IMR-90 (cell line): Measurements from ENCODE around the gene ARFGAP3. TPM values are rescaled to one million over a fixed set of nuclear protein-coding genes. Genes with fewer than 3 reads are reported as not detected.
A peak's percentile ranks its signal among the peaks of the same experiment; 100 is the strongest.

Experiments
- ATAC-seq: fragments of 200-7000 bp; cut with Tn5 transposase; 2 replicates; pipeline ENCODE4 v1.9.1; 2020; ENCODE audit warnings: low read depth, mild to moderate bottlenecking, moderate library complexity
- BruUV-seq: library from RNA; stranded (reverse); fragments of 400-500 nt; replicated peaks from 2 replicates; lab custom pipeline; 2021; lab: Mats Ljungman, UMichigan
- CTCF ChIA-PET: fragments of 300-600 bp; formaldehyde crosslinking; extraction: SDS; loops from one replicate; lab custom pipeline; 2021; ENCODE audit warnings: antibody characterized with exemption; lab: Yijun Ruan, JAX
- POLR2A ChIA-PET: fragments of 300-600 bp; sonication (Branson Sonifier 250); formaldehyde crosslinking; loops from one replicate; lab custom pipeline; 2022; ENCODE audit warnings: antibody characterized with exemption; ENCODE audit not compliant: unreplicated experiment; lab: Charles Lee
- DNase-seq: peaks from one replicate; pipeline ENCODE4 v3.0.0; 2013
- H2AFZ ChIP-seq: replicated peaks from 2 replicates; pipeline ENCODE3; 2013; ENCODE audit warnings: low read length, mild to moderate bottlenecking; ENCODE audit not compliant: poor library complexity
- H2AK5ac ChIP-seq: 2 replicates; pipeline ENCODE4 v1.6.1; 2013; ENCODE audit warnings: low read depth, low read length, inconsistent platforms
- H2AK9ac ChIP-seq: replicated peaks from 2 replicates; pipeline ENCODE3; 2013; ENCODE audit warnings: mild to moderate bottlenecking, low read depth, low read length, moderate library complexity; ENCODE audit not compliant: poor library complexity
- H2BK120ac ChIP-seq: 2 replicates; pipeline ENCODE4 v1.6.1; 2013; ENCODE audit warnings: low read depth, low read length, inconsistent platforms
- H2BK15ac ChIP-seq: 3 replicates; pipeline ENCODE4 v1.6.1; 2013; ENCODE audit warnings: low read depth, low read length, inconsistent platforms
- H2BK20ac ChIP-seq: 2 replicates; pipeline ENCODE4 v1.6.1; 2013; ENCODE audit warnings: low read depth, mild to moderate bottlenecking, inconsistent platforms, low read length, moderate library complexity
- H2BK5ac ChIP-seq: 2 replicates; pipeline ENCODE4 v1.6.1; 2013; ENCODE audit warnings: mild to moderate bottlenecking, low read depth, low read length, inconsistent platforms; ENCODE audit not compliant: poor library complexity, severe bottlenecking
- H3K14ac ChIP-seq: replicated peaks from 2 replicates; pipeline ENCODE4 v1.6.1; 2013; ENCODE audit warnings: low read depth, low read length, inconsistent platforms
- H3K18ac ChIP-seq: 2 replicates; pipeline ENCODE4 v1.6.1; 2013; ENCODE audit warnings: low read depth, low read length, control low read depth
- H3K23ac ChIP-seq: 2 replicates; pipeline ENCODE4 v1.6.1; 2013; ENCODE audit warnings: low read depth, low read length, inconsistent platforms
- H3K27ac ChIP-seq: 2 replicates; pipeline ENCODE4 v1.5.1; 2013; ENCODE audit warnings: mild to moderate bottlenecking, control low read depth, low read length; ENCODE audit not compliant: insufficient read depth
- H3K27me3 ChIP-seq: 2 replicates; pipeline ENCODE4 v1.6.1; 2013; ENCODE audit warnings: low read length; ENCODE audit not compliant: control insufficient read depth, insufficient read depth
- H3K36me3 ChIP-seq: 2 replicates; pipeline ENCODE4 v1.6.1; 2013; ENCODE audit warnings: low read length, mixed read lengths; ENCODE audit not compliant: control insufficient read depth, insufficient read depth
- H3K4ac ChIP-seq: 2 replicates; pipeline ENCODE4 v1.6.1; 2013; ENCODE audit warnings: low read depth, low read length, inconsistent platforms
- H3K4me1 ChIP-seq: 2 replicates; pipeline ENCODE4 v1.6.1; 2013; ENCODE audit warnings: low read length, mixed read lengths; ENCODE audit not compliant: control insufficient read depth, insufficient read depth
- H3K4me2 ChIP-seq: 2 replicates; pipeline ENCODE4 v1.6.1; 2013; ENCODE audit warnings: low read depth, mild to moderate bottlenecking, control low read depth, low read length, moderate library complexity
- H3K4me3 ChIP-seq: 2 replicates; pipeline ENCODE4 v1.5.1; 2013; ENCODE audit warnings: low read depth, mild to moderate bottlenecking, control low read depth, low read length, moderate library complexity; ENCODE audit not compliant: insufficient read depth
- H3K56ac ChIP-seq: 2 replicates; pipeline ENCODE4 v1.6.1; 2013; ENCODE audit warnings: low read length, inconsistent platforms; ENCODE audit not compliant: insufficient read depth; ENCODE audit errors: extremely low read depth
- H3K79me1 ChIP-seq, 2 experiments: 2 replicates each; pipeline ENCODE4 v1.6.1; 2013; ENCODE audit warnings: low read length in 2 of 2, inconsistent platforms in 1 of 2, low read depth in 1 of 2
- H3K9ac ChIP-seq: 2 replicates; pipeline ENCODE4 v1.6.1; 2013; ENCODE audit warnings: low read depth, low read length, control low read depth
- H3K9me1 ChIP-seq: 2 replicates; pipeline ENCODE4 v1.6.1; 2013; ENCODE audit warnings: low read length, inconsistent platforms; ENCODE audit not compliant: insufficient read depth
- H3K9me3 ChIP-seq: 2 replicates; pipeline ENCODE4 v1.6.1; 2013; ENCODE audit warnings: low read length; ENCODE audit not compliant: control insufficient read depth, insufficient read depth
- H4K20me1 ChIP-seq: 2 replicates; pipeline ENCODE4 v1.6.1; 2013; ENCODE audit warnings: low read length, inconsistent platforms; ENCODE audit not compliant: insufficient read depth
- H4K5ac ChIP-seq: 2 replicates; pipeline ENCODE4 v1.6.1; 2013; ENCODE audit warnings: mild to moderate bottlenecking, low read depth, low read length, control low read depth
- H4K8ac ChIP-seq, 2 experiments: 2 replicates each; pipeline ENCODE4 v1.6.1; 2013; ENCODE audit warnings: low read depth in 2 of 2, low read length in 2 of 2, control low read depth in 1 of 2, inconsistent platforms in 1 of 2
- H4K91ac ChIP-seq: 2 replicates; pipeline ENCODE4 v1.6.1; 2013; ENCODE audit warnings: low read depth, low read length, inconsistent platforms; ENCODE audit not compliant: insufficient read depth
- BHLHE40 ChIP-seq: fragments of 150-350 bp; IDR thresholded peaks from 2 replicates; pipeline ENCODE4 v1.6.1; 2016; ENCODE audit warnings: mild to moderate bottlenecking, low read depth, low read length
- CEBPB ChIP-seq: IDR thresholded peaks from 2 replicates; pipeline ENCODE4 v1.6.1; 2012; ENCODE audit warnings: low read depth, low read length, improper control_type of control experiment
- CTCF ChIP-seq: conservative IDR thresholded peaks from 2 replicates; pipeline ENCODE4 v1.5.1; 2012; ENCODE audit warnings: mild to moderate bottlenecking, low read depth, low read length, improper control_type of control experiment
- FOS ChIP-seq: fragments of 150-350 bp; IDR thresholded peaks from 2 replicates; pipeline ENCODE4 v1.6.1; 2016; ENCODE audit warnings: low read depth, low read length
- MAFK ChIP-seq: IDR thresholded peaks from 2 replicates; pipeline ENCODE4 v1.6.1; 2012; ENCODE audit warnings: low read depth, low read length, improper control_type of control experiment
- MAZ ChIP-seq: IDR thresholded peaks from 2 replicates; pipeline ENCODE4 v1.6.1; 2012; ENCODE audit warnings: low read depth, mild to moderate bottlenecking, low read length, improper control_type of control experiment, moderate library complexity, borderline replicate concordance
- MXI1 ChIP-seq: IDR thresholded peaks from 2 replicates; pipeline ENCODE4 v1.6.1; 2012; ENCODE audit warnings: low read depth, mild to moderate bottlenecking, low read length, moderate library complexity, borderline replicate concordance
- NFE2L2 ChIP-seq: fragments of 150-350 bp; IDR thresholded peaks from 2 replicates; pipeline ENCODE4 v1.6.1; 2016; ENCODE audit warnings: low read depth, mild to moderate bottlenecking, low read length
- POLR2A ChIP-seq: IDR thresholded peaks from 2 replicates; pipeline ENCODE4 v1.6.1; 2012; ENCODE audit warnings: mild to moderate bottlenecking, low read depth, low read length
- RAD21 ChIP-seq: IDR thresholded peaks from 2 replicates; pipeline ENCODE4 v1.6.1; 2012; ENCODE audit warnings: low read length, improper control_type of control experiment
- RCOR1 ChIP-seq: IDR thresholded peaks from 2 replicates; pipeline ENCODE4 v1.6.1; 2012; ENCODE audit warnings: mild to moderate bottlenecking, low read length, improper control_type of control experiment; ENCODE audit not compliant: insufficient replicate concordance
- RFX5 ChIP-seq: IDR thresholded peaks from 2 replicates; pipeline ENCODE4 v1.8.0; 2012; ENCODE audit warnings: low read depth, mild to moderate bottlenecking, low read length, moderate library complexity
- SMC3 ChIP-seq: fragments of 150-350 bp; IDR thresholded peaks from 2 replicates; pipeline ENCODE4 v1.6.1; 2016; ENCODE audit warnings: low read depth, mild to moderate bottlenecking, antibody characterized with exemption, low read length, moderate library complexity
- WGBS, 2 experiments: methylation state at CpG; one replicate each; pipeline versions ENCODE4 v1.1.5 to v1.1.7; 2013; ENCODE audit warnings: missing lambda C conversion rate in 2 of 2; ENCODE audit not compliant: insufficient read length in 1 of 2; ENCODE audit errors: extremely low coverage in 2 of 2; 5-methylcytosine and 5-hydroxymethylcytosine counted together
- dilution Hi-C: fragments of 300-500 bp; cut with HindIII; formaldehyde crosslinking; loops from one replicate; pipeline ENCODE4 v1.14.3; 2018; ENCODE audit warnings: low sequenced_read_pairs; ENCODE audit not compliant: unreplicated experiment
- in situ Hi-C: fragments of 300-500 bp; cut with MboI; formaldehyde crosslinking; loops from 3 replicates; pipeline ENCODE4 v1.14.3; 2019; ENCODE audit warnings: low sequenced_read_pairs, inconsistent platforms, mixed read lengths
- intact Hi-C: fragments of 100-400 bp; cut with micrococcal nuclease; formaldehyde crosslinking; loops from 2 replicates; pipeline ENCODE4 v1.10.0; 2022
- polyA plus RNA-seq, 3 experiments: library from polyadenylated mRNA; depleted of rRNA; stranded (reverse); fragments of >200 nt; gene quantifications; 2 replicates each; pipeline ENCODE4 v1.2.3, GENCODE V29; 2012; ENCODE audit warnings: low replicate concordance in 1 of 3
- total RNA-seq: library from RNA; depleted of rRNA; stranded (reverse); fragments of >200 nt; gene quantifications from 2 replicates; pipeline ENCODE4 v1.2.3, GENCODE V29; 2012
- TF ChIP-seq, protein P1 (sequence below): fragments of 150-350 bp; IDR thresholded peaks from 2 replicates; pipeline ENCODE4 v1.6.1; 2016; ENCODE audit warnings: low read depth, mild to moderate bottlenecking, low read length, moderate library complexity, borderline replicate concordance

The ARFGAP3 gene
- total and polyA plus RNA-seq, 2 of the 4 experiments (the other 2 are of a cell fraction) = 50.0 to 70.1 TPM

- H3K56ac ChIP-seq = no peak overlapping the region
- peaks cover 15% of the 10 kb centered on the region for H3K4me1 ChIP-seq
- TF ChIP-seq CEBPB (no peak), FOS (no peak), SMC3 (no peak), RAD21 (no peak), MAFK (no peak), RFX5 (no peak), BHLHE40 (no peak), CTCF (no peak), RCOR1 (no peak), MXI1 (no peak), POLR2A (no peak), NFE2L2 (no peak), MAZ (no peak)
- TF ChIP-seq, protein P1, sequence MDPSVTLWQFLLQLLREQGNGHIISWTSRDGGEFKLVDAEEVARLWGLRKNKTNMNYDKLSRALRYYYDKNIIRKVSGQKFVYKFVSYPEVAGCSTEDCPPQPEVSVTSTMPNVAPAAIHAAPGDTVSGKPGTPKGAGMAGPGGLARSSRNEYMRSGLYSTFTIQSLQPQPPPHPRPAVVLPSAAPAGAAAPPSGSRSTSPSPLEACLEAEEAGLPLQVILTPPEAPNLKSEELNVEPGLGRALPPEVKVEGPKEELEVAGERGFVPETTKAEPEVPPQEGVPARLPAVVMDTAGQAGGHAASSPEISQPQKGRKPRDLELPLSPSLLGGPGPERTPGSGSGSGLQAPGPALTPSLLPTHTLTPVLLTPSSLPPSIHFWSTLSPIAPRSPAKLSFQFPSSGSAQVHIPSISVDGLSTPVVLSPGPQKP = no peak
- H3K79me1 ChIP-seq = peaks cover 0 to 3% of the 10 kb centered on the region in 2 experiments; a peak in 1 of 4 replicates
- WGBS, 2 experiments = 79% methylated on average over 3 of the region's 14 CpGs; no CpG with 5 or more reads in 1 of the 2 experiments
- H2AFZ ChIP-seq = no peak overlapping the region
- H4K20me1 ChIP-seq = peaks cover 13% of the 10 kb centered on the region
- H4K5ac ChIP-seq = no peak overlapping the region
- H3K23ac ChIP-seq = no peak overlapping the region
- H2AK5ac ChIP-seq = no peak overlapping the region
- peaks cover 16% of the 10 kb centered on the region for H3K9me1 ChIP-seq
- H3K4me2 ChIP-seq = no peak overlapping the region
- no peaks in the 10 kb centered on the region for H3K27me3 ChIP-seq
- no peak overlapping the region for H4K8ac ChIP-seq
- peak overlapping the region; percentile 16 for H2AK9ac ChIP-seq
- ATAC-seq (no peak), DNase-seq (no peak)
- H2BK5ac ChIP-seq = no peak overlapping the region
- no peaks in the 10 kb centered on the region for H3K36me3 ChIP-seq
- H4K91ac ChIP-seq = no peak overlapping the region
- no peak overlapping the region for H3K4ac ChIP-seq
- no TSS peak for BruUV-seq
- H3K4me3 ChIP-seq = no peak overlapping the region
- no peaks in the 10 kb centered on the region for H3K9me3 ChIP-seq
- no peak overlapping the region for H2BK120ac ChIP-seq
- dilution Hi-C loops = no loop called here
- H3K9ac ChIP-seq = no peak overlapping the region
- no peak overlapping the region for H3K18ac ChIP-seq
- no peak overlapping the region for H2BK15ac ChIP-seq
- no peak overlapping the region for H3K27ac ChIP-seq
- CTCF ChIA-PET = no interaction called here
- in situ Hi-C loops = loop anchor here (10.0 kb wide), 1 partner anchor 123 kb away; no protein-coding TSS in a partner anchor
- H2BK20ac ChIP-seq = no peak overlapping the region
- no peak overlapping the region for H3K14ac ChIP-seq
- intact Hi-C loops = no loop called here
- POLR2A ChIA-PET = no interaction called here
Observed at GRCh38 chr22:42787357-42787736, 69.7 kb downstream of the ARFGAP3 start.
